ENCODE results near the gene TMEM179.
"Not testable (repeated sequence)": the region's sequence is repeated elsewhere in the genome, so short reads cannot be mapped to it uniquely, and the experiment has no call there.

The TMEM179 gene

DNA sequence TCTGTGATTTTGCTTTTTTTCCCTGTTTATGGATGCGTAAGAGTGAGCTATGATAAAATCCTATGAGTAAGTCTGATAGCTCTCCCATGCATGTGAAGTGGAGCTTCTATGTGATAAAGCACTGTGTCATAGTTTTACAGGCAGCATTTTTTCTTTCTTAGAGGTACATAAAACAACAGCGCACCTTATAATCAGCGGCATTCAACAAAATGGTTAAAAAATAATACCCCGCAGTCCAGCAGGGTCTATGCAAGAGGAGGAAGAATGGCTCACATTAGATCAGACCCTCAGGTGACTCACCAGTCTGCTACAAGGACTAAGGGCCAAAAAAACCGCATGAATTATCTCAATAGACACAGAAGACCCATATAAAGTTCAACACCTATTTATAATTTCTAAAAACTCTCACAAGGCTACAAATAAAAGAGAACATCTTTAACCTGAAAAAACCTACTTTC lies 33.0 kb upstream of the TMEM179 start:
- no peak for DNase-seq (ENCODE audit: low spot score)

DNA sequence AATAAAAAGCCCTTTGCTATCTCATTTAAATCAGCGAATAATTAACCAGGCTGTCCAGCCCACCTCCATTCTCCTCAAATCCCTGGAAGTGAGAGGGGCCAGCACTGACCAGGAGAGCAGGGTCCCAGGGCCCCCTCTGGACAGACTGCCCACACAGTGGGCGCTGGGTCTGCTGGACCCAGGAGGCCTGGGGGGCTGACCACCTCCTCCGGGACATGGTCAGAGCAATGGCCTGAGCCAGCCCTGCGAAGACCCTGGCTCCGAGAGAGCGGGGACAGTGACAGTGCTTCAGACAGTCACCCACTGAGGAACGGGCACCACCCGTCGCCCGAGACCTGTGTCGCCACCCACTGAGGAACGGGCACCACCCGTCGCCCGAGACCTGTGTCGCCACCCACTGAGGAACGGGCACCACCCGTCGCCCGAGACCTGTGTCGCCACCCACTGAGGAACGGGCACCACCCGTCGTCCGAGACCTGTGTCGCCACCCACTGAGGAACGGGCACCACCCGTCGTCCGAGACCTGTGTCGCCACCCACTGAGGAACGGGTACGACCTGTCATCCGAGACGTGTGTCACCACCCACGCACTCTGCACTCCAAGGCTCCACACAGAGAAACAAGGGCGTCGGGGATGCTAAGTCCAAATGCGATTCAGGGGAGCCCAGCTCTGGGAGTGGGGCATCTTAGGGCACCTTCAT lies 32.4 kb upstream of the TMEM179 start:
- not testable (repeated sequence) for DNase-seq (ENCODE audit: low spot score)

- no peak for DNase-seq (ENCODE audit: low spot score)
Measured at GRCh38 chr14:104636131-104636530, 31.6 kb upstream of the TMEM179 start.

GRCh38 chr14:104635717-104636116 lies 31.1 kb upstream of the TMEM179 start:
- no peak for DNase-seq (ENCODE audit: low spot score)

DNA sequence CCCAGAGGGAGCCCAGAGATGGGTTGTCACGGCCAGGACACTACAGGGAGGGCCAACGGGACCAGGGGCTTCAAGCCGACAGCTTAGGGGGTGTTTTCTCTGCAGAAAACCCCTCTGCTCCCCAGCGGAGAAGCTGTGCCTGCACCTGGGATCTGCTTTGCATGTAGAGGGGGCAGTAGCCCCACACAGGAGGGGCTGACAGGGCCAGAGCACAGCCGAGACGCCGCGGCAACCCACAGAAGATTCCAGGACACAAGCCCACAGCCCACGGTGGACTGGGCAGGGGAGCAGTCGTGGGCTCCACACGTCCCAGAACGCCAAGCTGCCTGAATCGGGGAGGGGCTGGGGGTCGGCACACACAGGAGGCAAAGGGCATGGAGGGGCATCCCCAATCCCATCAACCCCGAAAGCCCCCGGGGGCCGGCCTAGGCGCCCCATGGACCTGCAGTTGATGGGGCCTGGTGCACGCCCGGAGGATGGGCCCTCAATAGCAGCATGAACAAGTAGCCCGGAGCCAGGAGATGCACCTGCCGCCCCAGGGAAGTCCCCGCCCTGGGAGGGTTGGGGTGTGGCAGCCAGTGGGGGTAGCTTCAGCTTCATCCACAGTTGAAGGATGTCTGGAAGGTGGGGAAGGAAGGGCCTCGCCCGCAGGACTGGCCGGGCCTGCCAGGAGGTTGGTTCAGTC lies 30.5 kb upstream of the TMEM179 start:
- DNase-seq (ENCODE audit: low spot score): no peak

- DNase-seq (ENCODE audit: low spot score): no peak
Measured at GRCh38 chr14:104634138-104634760, 29.7 kb upstream of the TMEM179 start.

DNA sequence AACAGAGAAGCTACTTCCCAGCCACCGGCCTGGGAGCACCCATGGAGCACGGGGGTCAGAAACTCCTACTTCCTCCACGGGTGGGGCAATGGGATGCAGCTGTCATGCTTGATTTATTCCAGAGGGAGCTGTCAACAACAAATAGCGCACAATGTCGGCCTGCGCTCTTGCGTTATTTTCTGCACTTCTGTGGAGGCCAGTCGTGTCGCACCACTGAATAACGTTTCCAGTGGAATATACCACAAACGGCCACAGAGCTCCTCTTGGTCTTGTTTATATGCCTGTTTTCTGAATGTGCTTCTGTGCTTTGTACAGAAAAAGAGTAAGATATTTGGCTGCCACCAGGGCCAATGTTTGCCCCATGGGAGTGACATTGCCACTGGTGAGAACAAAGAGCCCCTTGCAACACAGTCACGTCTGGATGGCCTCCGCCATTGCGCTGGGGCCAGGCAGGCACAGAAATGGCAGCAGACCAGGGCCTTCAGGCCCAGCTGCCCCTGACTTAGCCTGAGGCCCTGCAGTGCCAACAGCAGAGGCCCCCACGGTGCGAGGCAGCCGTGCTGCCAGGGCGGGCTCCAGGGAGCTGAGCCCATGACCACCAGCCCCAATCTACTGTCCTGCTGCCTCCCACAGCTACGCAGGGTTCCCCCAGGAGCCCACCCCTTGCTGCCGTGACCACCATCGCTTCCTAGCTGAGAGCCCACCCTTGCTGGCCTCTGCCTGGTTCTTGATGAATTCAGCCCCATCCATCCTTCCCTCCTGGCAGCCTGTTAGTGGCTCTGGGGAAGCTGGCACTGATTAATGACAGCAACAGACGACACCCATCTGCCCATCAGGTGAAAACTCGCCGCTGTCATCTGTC lies 28.9 kb upstream of the TMEM179 start:
- DNase-seq (ENCODE audit: low spot score): no peak

GRCh38 chr14:104632781-104633180 lies 28.2 kb upstream of the TMEM179 start:
- DNase-seq (ENCODE audit: low spot score): no peak

GRCh38 chr14:104624939-104625338 lies 20.4 kb upstream of the TMEM179 start:
- no peak for DNase-seq (ENCODE audit: low spot score)

GRCh38 chr14:104614126-104614812 lies 9.7 kb upstream of the TMEM179 start:
- no peak for DNase-seq (ENCODE audit: low spot score)

- DNase-seq (ENCODE audit: low spot score): no peak
Measured at GRCh38 chr14:104611881-104612280, 7.3 kb upstream of the TMEM179 start.

- DNase-seq (ENCODE audit: low spot score): no peak
Measured at GRCh38 chr14:104610749-104611310, 6.3 kb upstream of the TMEM179 start.

GRCh38 chr14:104609666-104610065 lies 5.1 kb upstream of the TMEM179 start:
- no peak for DNase-seq (ENCODE audit: low spot score)

GRCh38 chr14:104603711-104604401 lies 716 bp downstream of the TMEM179 start:
- DNase-seq (ENCODE audit: low spot score): no peak

GRCh38 chr14:104602933-104603325 lies 1.6 kb downstream of the TMEM179 start:
- no peak for DNase-seq (ENCODE audit: low spot score)

- DNase-seq (ENCODE audit: low spot score): no peak
Measured at GRCh38 chr14:104602315-104602932, 2.1 kb downstream of the TMEM179 start.

DNA sequence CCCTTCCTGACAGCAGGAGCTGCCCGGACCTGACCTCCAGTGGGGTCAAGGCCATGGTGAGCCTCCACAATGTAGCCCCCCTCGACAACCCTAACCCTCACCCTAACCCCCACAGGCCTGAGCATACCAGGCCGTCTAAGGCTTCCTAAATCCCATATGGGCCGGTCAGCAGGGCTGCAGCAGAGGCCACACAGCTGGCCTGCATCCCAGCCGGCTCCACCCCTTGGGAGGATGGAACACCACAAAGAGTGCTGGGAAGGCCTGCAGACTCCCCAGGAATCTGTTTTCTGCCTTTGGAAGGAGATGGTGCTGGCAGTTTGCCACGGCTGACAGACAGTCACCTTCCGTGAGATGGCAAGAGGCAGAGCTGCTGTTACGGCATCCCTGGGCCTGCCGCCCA lies 2.8 kb downstream of the TMEM179 start:
- no peak for DNase-seq (ENCODE audit: low spot score)

- no peak for DNase-seq (ENCODE audit: low spot score)
Measured at GRCh38 chr14:104600805-104601204, 3.8 kb downstream of the TMEM179 start.

DNA sequence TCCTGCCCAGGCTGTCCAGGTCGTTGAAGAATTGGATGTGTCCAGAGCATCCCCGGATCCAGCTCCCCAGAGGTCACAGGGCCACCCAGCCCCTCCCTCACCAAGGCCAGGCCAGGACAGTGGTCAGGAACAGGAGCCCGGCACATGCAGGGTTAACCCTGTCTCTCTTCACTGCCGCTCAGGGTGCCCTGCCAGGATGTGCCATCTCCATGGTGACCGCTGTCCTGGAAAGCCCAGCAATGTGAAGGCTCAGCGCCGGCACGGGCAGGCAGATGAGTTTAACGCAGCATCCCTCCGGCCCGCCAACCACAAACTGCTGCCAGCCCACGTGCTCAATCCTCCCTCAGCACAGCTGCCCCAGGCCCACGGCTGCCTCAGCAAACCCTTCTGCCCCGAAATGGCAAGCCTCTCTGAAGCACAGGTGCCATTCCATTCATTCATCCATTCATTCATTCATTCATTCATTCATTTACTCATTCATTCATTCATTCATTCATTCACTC lies 4.4 kb downstream of the TMEM179 start:
- DNase-seq (ENCODE audit: low spot score): no peak

- no peak for DNase-seq (ENCODE audit: low spot score)
Measured at GRCh38 chr14:104599446-104599845, 5.1 kb downstream of the TMEM179 start.

Data from CD4-positive, alpha-beta T cell treated with Interleukin-15 for 4 hours (primary cell).